HG03460 (cell line): ENCODE results near the gene PRSS3.
"Not testable (repeated sequence)": the region's sequence is repeated elsewhere in the genome, so short reads cannot be mapped to it uniquely, and the experiment has no call there.

ENCODE experiments used
- ATAC-seq: cut with Tn5 transposase; IDR thresholded peaks from one replicate; pipeline ENCODE4 v1.9.1; 2021; ENCODE audit not compliant: unreplicated experiment

Gene PRSS3

GRCh38 chr9:33795281-33795680 lies at the start of gene PRSS3:
PRSS3 (plus strand) TSS chr9:33795561; CDS start chr9:33795574, 13 bp downstream.
- no peak for ATAC-seq

GRCh38 chr9:33748633-33749304 lies 46.6 kb upstream of the PRSS3 start:
- ATAC-seq: no peak

- not testable (repeated sequence) for ATAC-seq
These were observed 46.1 kb upstream of the PRSS3 start for GRCh38 chr9:33749305-33749654.

- ATAC-seq: no peak
These were observed 45.0 kb upstream of the PRSS3 start for GRCh38 chr9:33750307-33750838.

- no peak for ATAC-seq
These were observed 44.5 kb upstream of the PRSS3 start for GRCh38 chr9:33750839-33751339.

GRCh38 chr9:33751536-33752129 lies 43.7 kb upstream of the PRSS3 start:
- ATAC-seq: no peak

- ATAC-seq: no peak
These were observed 43.2 kb upstream of the PRSS3 start for GRCh38 chr9:33752130-33752637.

GRCh38 chr9:33752789-33753188 lies 42.6 kb upstream of the PRSS3 start:
- not testable (repeated sequence) for ATAC-seq

- ATAC-seq: not testable (repeated sequence)
These were observed 35.7 kb upstream of the PRSS3 start for GRCh38 chr9:33759648-33760047.

- ATAC-seq: no peak
These were observed 33.0 kb upstream of the PRSS3 start for GRCh38 chr9:33762343-33762742.

GRCh38 chr9:33763709-33764108 lies 31.7 kb upstream of the PRSS3 start:
- ATAC-seq: not testable (repeated sequence)

- ATAC-seq: no peak
These were observed 29.9 kb upstream of the PRSS3 start for GRCh38 chr9:33765411-33765810.

- ATAC-seq: not testable (repeated sequence)
These were observed 25.0 kb upstream of the PRSS3 start for GRCh38 chr9:33770156-33770880.

GRCh38 chr9:33773135-33773534 lies 22.2 kb upstream of the PRSS3 start:
- ATAC-seq: not testable (repeated sequence)

- not testable (repeated sequence) for ATAC-seq
These were observed 21.2 kb upstream of the PRSS3 start for GRCh38 chr9:33774074-33774659.

- no peak for ATAC-seq
These were observed 18.8 kb upstream of the PRSS3 start for GRCh38 chr9:33776578-33776977.

- ATAC-seq: no peak
These were observed 16.5 kb upstream of the PRSS3 start for GRCh38 chr9:33778700-33779351.

GRCh38 chr9:33780276-33780675 lies 15.1 kb upstream of the PRSS3 start:
- ATAC-seq: no peak

- ATAC-seq: no peak
These were observed 13.6 kb upstream of the PRSS3 start for GRCh38 chr9:33781736-33782135.

- no peak for ATAC-seq
These were observed 12.8 kb upstream of the PRSS3 start for GRCh38 chr9:33782395-33783152.
